CD14-positive monocyte (primary cell): ENCODE measurements around the gene MATCAP1. TPM values are rescaled to one million over a fixed set of nuclear protein-coding genes. Genes with fewer than 3 reads are reported as not detected.

Experiments
- DNase-seq, 3 donors: peaks; one replicate each; pipeline ENCODE4 v3.0.0-alpha.2; 2011 to 2022
- H2AFZ ChIP-seq: 2 replicates; pipeline ENCODE4 v1.6.0; 2012; ENCODE audit warnings: mild to moderate bottlenecking, low read depth, low read length, inconsistent platforms; ENCODE audit not compliant: insufficient read depth, poor library complexity, severe bottlenecking
- H3K27ac ChIP-seq, 2 donors: 1 replicate in 1 of 2; 2 replicates in 1 of 2; pipeline ENCODE4 v1.5.1; 2012 to 2013; ENCODE audit warnings: low read length in 2 of 2, control low read depth in 1 of 2, inconsistent platforms in 1 of 2, low read depth in 1 of 2, mild to moderate bottlenecking in 1 of 2
- H3K27me3 ChIP-seq, 2 donors: one replicate each; pipeline versions ENCODE4 v1.6.0 to v1.6.1; 2011 to 2013; ENCODE audit warnings: low read length in 2 of 2; ENCODE audit not compliant: control insufficient read depth in 2 of 2, insufficient read depth in 2 of 2
- H3K36me3 ChIP-seq, 2 donors: replicated peaks in 1 of 2; 1 replicate in 1 of 2; 2 replicates in 1 of 2; pipeline versions ENCODE4 v1.5.1 to v1.6.1; 2012 to 2013; ENCODE audit warnings: low read length in 2 of 2, control low read depth in 1 of 2, inconsistent platforms in 1 of 2, mild to moderate bottlenecking in 1 of 2; ENCODE audit not compliant: insufficient read depth in 2 of 2, control insufficient read depth in 1 of 2
- H3K4me1 ChIP-seq, 2 donors: 1 replicate in 1 of 2; 2 replicates in 1 of 2; pipeline versions ENCODE4 v1.5.1 to v1.6.1; 2012 to 2013; ENCODE audit warnings: low read length in 2 of 2, control low read depth in 1 of 2, inconsistent platforms in 1 of 2, mild to moderate bottlenecking in 1 of 2, moderate library complexity in 1 of 2; ENCODE audit not compliant: insufficient read depth in 2 of 2, control insufficient read depth in 1 of 2
- H3K4me2 ChIP-seq: replicated peaks from 2 replicates; pipeline ENCODE3; 2012; ENCODE audit warnings: low read length, moderate library complexity, mild to moderate bottlenecking; ENCODE audit not compliant: poor library complexity, severe bottlenecking; ENCODE audit errors: extremely low read depth
- H3K4me3 ChIP-seq, 3 experiments: fragments of 200-600 bp in 1 of 3; sonication (generic) in 1 of 3; replicated peaks in 1 of 3; 1 replicate in 2 of 3; 2 replicates in 1 of 3; pipeline ENCODE4 v1.5.1; 2011 to 2013; ENCODE audit warnings: low read length in 3 of 3, mild to moderate bottlenecking in 3 of 3, control low read depth in 2 of 3, low read depth in 2 of 3, inconsistent platforms in 1 of 3, moderate library complexity in 1 of 3
- H3K79me2 ChIP-seq: 2 replicates; pipeline ENCODE4 v1.6.0; 2012; ENCODE audit warnings: mild to moderate bottlenecking, control low read depth, inconsistent platforms, low read length, moderate library complexity; ENCODE audit not compliant: insufficient read depth
- H3K9ac ChIP-seq: 2 replicates; pipeline ENCODE4 v1.6.0; 2017; ENCODE audit warnings: low read length, mild to moderate bottlenecking; ENCODE audit not compliant: insufficient read depth, poor library complexity, severe bottlenecking
- H3K9me3 ChIP-seq, 2 donors: replicated peaks in 1 of 2; 1 replicate in 1 of 2; 2 replicates in 1 of 2; pipeline versions ENCODE4 v1.5.1 to v1.6.1; 2012 to 2013; ENCODE audit warnings: low read length in 2 of 2, control low read depth in 1 of 2; ENCODE audit not compliant: control insufficient read depth in 1 of 2, insufficient read depth in 1 of 2
- H4K20me1 ChIP-seq: 2 replicates; pipeline ENCODE4 v1.6.0; 2012; ENCODE audit warnings: mild to moderate bottlenecking, low read length, control low read depth, moderate library complexity; ENCODE audit not compliant: insufficient read depth
- H3K27ac Mint-ChIP-seq, 7 donors: one replicate each; pipeline ENCODE4 v1.8.0; 2020; ENCODE audit warnings: mild to moderate bottlenecking in 7 of 7, mixed read lengths in 7 of 7, moderate library complexity in 6 of 7, inconsistent platforms in 2 of 7
- H3K27me3 Mint-ChIP-seq, 3 donors: one replicate each; pipeline ENCODE4 v1.8.0; 2021 to 2022; ENCODE audit warnings: low read depth in 3 of 3, mild to moderate bottlenecking in 3 of 3, mixed read lengths in 3 of 3, moderate library complexity in 3 of 3, inconsistent platforms in 1 of 3
- H3K36me3 Mint-ChIP-seq, 2 donors: one replicate each; pipeline ENCODE4 v1.8.0; 2020; ENCODE audit warnings: mixed read lengths in 2 of 2, inconsistent platforms in 1 of 2, mild to moderate bottlenecking in 1 of 2
- H3K4me1 Mint-ChIP-seq: one replicate; pipeline ENCODE4 v1.8.0; 2020; ENCODE audit warnings: mild to moderate bottlenecking, mixed read lengths
- H3K4me3 Mint-ChIP-seq, 2 donors: one replicate each; pipeline ENCODE4 v1.8.0; 2020; ENCODE audit warnings: mild to moderate bottlenecking in 2 of 2, mixed read lengths in 2 of 2, moderate library complexity in 1 of 2
- H3K9me3 Mint-ChIP-seq, 7 donors: one replicate each; pipeline ENCODE4 v1.8.0; 2020 to 2022; ENCODE audit warnings: mixed read lengths in 7 of 7, mild to moderate bottlenecking in 6 of 7, moderate library complexity in 6 of 7, inconsistent platforms in 2 of 7
- WGBS: methylation state at CpG from one replicate; pipeline ENCODE4 v1.1.5; 2013; ENCODE audit warnings: missing lambda C conversion rate; ENCODE audit not compliant: insufficient coverage; 5-methylcytosine and 5-hydroxymethylcytosine counted together
- intact Hi-C, 2 donors: fragments of 100-400 bp; cut with micrococcal nuclease; formaldehyde crosslinking; loops; one replicate each; pipeline versions ENCODE4 v1.15.0 to v1.15.1; 2023
- polyA plus RNA-seq, 3 donors: library from polyadenylated mRNA; depleted of rRNA in 1 of 3; unstranded in 2 of 3; stranded (reverse) in 1 of 3; fragments of 300-500 nt in 2 of 3; fragments of >200 nt in 1 of 3; fragmentation: Illumina TruSeq in 2 of 3; gene quantifications; 1 replicate in 2 of 3; 2 replicates in 1 of 3; pipeline ENCODE4 v1.2.3, GENCODE V29; 2012 to 2021
- TF ChIP-seq, protein P1 (sequence below): fragments of 200-600 bp; IDR thresholded peaks from one replicate; pipeline ENCODE4 v1.8.0; 2022; ENCODE audit warnings: antibody characterized with exemption, mild to moderate bottlenecking

The MATCAP1 gene
- polyA plus RNA-seq, 3 donors, result 0.58 to 43.3 (median 0.99) TPM

- Histone ChIP-seq H3K4me1 (no peaks in the 10 kb centered on the region), H4K20me1 (no peaks in the 10 kb centered on the region), H3K36me3 (peaks cover 6 to 12% of the 10 kb centered on the region in 2 donors), H2AFZ (no peak overlapping the region), H3K4me3 (no peak overlapping the region), H3K4me2 (no peak overlapping the region), H3K27ac (no peak overlapping the region), H3K9ac (no peak overlapping the region), H3K27me3 (no peaks in the 10 kb centered on the region), H3K9me3 (no peaks in the 10 kb centered on the region), H3K79me2 (no peaks in the 10 kb centered on the region)
- H3K27me3 Mint-ChIP-seq, result peaks cover 0 to 7% (median 5%) of the 10 kb centered on the region in 3 donors
- WGBS, result 97% methylated on average over 25 of the region's 25 CpGs
- peaks cover 8 to 15% of the 10 kb centered on the region in 2 donors for H3K36me3 Mint-ChIP-seq
- H3K9me3 Mint-ChIP-seq, result peaks cover 0 to 2% (median 0%) of the 10 kb centered on the region in 7 donors
- intact Hi-C loops, result no loop called here
- peaks cover 6% of the 10 kb centered on the region for H3K4me1 Mint-ChIP-seq
- TF ChIP-seq, protein P1, sequence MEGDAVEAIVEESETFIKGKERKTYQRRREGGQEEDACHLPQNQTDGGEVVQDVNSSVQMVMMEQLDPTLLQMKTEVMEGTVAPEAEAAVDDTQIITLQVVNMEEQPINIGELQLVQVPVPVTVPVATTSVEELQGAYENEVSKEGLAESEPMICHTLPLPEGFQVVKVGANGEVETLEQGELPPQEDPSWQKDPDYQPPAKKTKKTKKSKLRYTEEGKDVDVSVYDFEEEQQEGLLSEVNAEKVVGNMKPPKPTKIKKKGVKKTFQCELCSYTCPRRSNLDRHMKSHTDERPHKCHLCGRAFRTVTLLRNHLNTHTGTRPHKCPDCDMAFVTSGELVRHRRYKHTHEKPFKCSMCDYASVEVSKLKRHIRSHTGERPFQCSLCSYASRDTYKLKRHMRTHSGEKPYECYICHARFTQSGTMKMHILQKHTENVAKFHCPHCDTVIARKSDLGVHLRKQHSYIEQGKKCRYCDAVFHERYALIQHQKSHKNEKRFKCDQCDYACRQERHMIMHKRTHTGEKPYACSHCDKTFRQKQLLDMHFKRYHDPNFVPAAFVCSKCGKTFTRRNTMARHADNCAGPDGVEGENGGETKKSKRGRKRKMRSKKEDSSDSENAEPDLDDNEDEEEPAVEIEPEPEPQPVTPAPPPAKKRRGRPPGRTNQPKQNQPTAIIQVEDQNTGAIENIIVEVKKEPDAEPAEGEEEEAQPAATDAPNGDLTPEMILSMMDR, result no peak
- no peak overlapping the region for H3K4me3 Mint-ChIP-seq
- DNase-seq, result no peak
- peak overlapping the region in 1 of 7 donors; percentile 41 for H3K27ac Mint-ChIP-seq
These were observed 26.5 kb upstream of the MATCAP1 start for GRCh38 chr16:67210069-67210937.

- Histone ChIP-seq H3K27ac (no peak overlapping the region), H3K36me3 (peaks cover 6 to 14% of the 10 kb centered on the region in 2 donors), H3K9me3 (no peaks in the 10 kb centered on the region), H3K9ac (no peak overlapping the region), H3K27me3 (no peaks in the 10 kb centered on the region), H3K4me1 (no peaks in the 10 kb centered on the region), H3K79me2 (no peaks in the 10 kb centered on the region), H3K4me2 (no peak overlapping the region), H3K4me3 (no peak overlapping the region), H2AFZ (no peak overlapping the region), H4K20me1 (no peaks in the 10 kb centered on the region)
- no peak overlapping the region for H3K27ac Mint-ChIP-seq
- peaks cover 0 to 2% (median 0%) of the 10 kb centered on the region in 7 donors for H3K9me3 Mint-ChIP-seq
- peak overlapping the region in 1 of 2 donors; percentile 39 for H3K4me3 Mint-ChIP-seq
- whole genome bisulfite sequencing, result 83% methylated on average over 1 of the region's 8 CpGs
- H3K27me3 Mint-ChIP-seq, result peaks cover 0 to 9% (median 5%) of the 10 kb centered on the region in 3 donors
- peaks cover 8 to 23% of the 10 kb centered on the region in 2 donors for H3K36me3 Mint-ChIP-seq
- no peak for DNase-seq
- H3K4me1 Mint-ChIP-seq, result peaks cover 6% of the 10 kb centered on the region
- intact Hi-C loops, result no loop called here
- TF ChIP-seq, protein P1, result no peak
These were observed 25.8 kb upstream of the MATCAP1 start for GRCh38 chr16:67209565-67209964.
